T-helper 2 cell treated with Interferon-gamma antibody and Interleukin-4, amounts not matched to agents 100 ng/mL and 5 ng/mL, for 36 hours (primary cell): ENCODE data around the gene CTAGE9. TPM values are rescaled to one million over a fixed set of nuclear protein-coding genes. Genes with fewer than 3 reads are reported as not detected.
"Not testable (repeated sequence)": the region's sequence is repeated elsewhere in the genome, so short reads cannot be mapped to it uniquely, and the experiment has no call there.

Source experiments
- intact Hi-C: fragments of 100-400 bp; cut with micrococcal nuclease; formaldehyde crosslinking; loops from one replicate; pipeline ENCODE4 v1.15.1; 2023
- total RNA-seq: library from RNA; stranded (reverse); gene quantifications from 2 replicates; pipeline ENCODE4 v1.2.3, GENCODE V29; 2022

Gene CTAGE9
- total RNA-seq, 1 donor from 2014 or later = not detected

DNA sequence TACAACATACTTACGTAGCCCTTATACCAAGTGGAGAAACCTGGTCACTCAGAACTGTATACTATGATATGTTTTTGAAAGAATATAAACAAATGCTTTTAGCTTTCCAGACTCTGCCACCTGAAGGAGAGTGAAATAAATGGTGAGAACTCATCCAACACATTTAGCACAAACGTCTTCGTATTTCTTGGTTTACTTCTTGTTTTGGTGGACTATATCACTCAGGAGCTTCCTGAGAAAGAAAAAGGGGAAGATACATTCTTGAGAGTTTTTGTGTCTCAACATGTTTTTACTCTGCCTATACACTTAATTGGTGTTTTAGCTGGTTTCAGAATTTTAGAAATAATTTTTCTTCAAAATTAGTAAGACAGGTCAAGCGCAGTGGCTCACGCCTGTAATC, 19.4 kb upstream of the CTAGE9 start:
- intact Hi-C loops = no loop called here

DNA sequence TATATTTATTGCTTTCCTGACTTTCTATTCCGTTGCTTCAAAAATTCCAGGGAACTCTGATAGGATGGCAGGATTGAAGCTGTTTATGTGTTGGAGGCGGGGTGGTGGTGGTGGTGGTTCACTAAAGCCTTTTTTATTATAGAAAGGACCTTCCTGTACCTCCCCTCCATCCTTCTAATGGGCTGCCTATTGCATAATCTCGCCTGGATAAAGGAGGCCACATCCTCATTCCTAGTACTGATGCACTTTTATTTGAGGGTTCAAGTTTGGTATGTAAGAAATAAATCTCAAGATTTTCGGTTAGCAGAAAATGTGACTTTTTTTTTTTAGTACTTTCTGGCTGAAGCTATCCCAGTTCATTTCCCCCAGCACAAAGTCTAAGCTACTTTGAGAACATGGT, 18.7 kb upstream of the CTAGE9 start:
- intact Hi-C loops = no loop called here

DNA sequence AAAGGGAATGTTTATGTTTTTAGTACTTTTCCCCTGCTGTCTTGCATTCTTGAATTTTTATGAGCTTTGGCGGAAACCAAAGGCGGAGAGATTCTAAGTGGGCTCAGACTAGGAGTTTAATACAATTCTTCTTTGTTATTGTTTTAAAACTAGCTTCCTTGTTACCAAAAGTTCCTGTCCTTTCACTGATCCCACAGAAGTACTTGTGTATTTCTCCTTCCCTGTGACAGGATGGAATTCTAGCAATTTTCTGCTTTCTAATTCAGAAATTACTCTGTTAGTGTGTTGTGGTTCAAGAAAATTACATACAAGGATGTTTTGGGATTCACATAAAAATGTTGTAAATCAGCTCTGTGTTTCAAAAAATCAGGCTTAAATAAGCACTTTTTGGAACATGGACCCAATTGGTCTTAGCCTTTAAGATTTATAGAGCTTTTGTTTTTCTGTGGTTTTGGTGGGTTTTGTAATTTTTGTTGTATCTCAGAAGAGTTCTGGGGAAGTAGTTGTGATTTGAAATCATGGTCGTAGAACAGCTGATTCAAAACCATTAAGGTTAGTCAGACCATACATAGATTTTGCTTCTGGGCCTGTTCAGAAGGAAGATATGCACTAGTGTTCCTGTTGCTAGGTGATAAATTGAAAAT, 17.6 kb upstream of the CTAGE9 start:
- intact Hi-C loops = no loop called here

DNA sequence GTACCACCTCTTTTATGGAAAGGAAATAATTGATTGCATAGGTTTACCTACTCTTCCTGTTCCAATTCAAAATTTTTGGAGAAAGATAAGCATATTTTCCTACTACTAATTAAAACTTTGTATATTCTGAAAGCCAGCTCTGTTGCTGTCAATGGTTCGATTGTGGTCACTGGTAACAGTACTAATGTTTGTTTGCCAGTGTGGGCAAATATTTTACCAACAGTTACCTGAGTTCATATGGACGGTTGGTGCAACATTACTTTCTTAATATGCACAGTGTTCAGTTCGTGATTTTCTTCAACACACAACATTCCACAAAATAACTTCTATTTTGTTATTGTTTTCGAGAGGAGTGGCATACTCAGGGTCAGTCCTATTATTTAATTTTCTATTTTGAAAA, 17.1 kb upstream of the CTAGE9 start:
- intact Hi-C loops = no loop called here

DNA sequence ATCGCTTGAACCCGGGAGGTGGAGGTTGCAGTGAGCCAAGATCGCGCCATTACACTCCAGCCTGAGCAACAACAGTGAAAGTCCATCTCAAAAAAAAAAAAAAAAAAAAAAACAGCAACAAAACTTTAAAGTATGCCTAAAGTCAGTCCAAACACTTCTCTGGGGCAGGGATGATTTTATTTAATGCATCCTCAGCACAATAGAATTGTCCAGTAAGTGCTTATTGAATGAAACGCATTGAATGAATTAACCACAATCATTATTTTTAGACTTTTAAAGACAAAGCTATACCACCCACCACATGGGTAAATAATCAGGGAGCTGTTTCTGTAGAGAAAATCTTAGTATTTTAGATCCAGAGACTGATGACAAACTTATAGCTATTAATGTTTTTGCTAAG, 16.6 kb upstream of the CTAGE9 start:
- intact Hi-C loops = no loop called here

DNA sequence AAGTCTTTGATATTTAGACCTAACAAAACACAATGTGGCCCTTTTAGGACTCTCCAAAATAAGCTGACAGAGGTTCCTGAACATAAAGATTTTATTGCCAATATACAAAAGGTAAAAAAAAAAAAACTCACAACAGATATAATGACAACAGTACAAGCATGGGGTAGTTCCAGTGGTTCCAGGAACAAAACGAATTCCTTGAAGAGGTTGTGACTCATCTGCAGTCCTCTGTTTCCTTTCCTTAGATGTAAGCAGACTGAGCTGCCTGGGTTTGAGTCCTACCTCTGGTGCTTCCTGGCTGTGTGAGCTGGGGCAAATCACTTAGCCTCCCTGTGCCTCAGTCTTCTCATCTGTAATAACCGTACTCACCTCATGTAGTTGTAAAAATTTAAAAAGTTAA, 13.3 kb upstream of the CTAGE9 start:
- intact Hi-C loops = no loop called here

DNA sequence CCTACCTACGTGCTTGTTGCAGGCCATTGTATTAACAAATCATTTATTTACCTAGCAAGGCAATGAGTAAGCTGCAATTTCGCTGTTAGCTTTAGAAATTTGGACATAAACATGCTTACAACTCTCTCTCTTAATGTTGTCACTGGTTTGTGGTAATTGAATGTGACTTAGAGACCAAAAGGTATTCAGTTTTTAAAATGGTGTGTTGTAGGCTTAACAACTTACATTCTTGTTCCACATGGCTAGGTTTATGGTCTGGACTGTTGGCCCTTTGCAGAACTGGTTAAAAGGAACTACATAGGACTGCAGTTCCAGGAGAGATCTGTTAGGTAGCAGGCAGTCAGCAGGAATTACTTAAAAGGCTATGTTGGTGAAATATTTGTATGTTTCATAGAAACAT, 10.3 kb upstream of the CTAGE9 start:
- intact Hi-C loops = no loop called here

DNA sequence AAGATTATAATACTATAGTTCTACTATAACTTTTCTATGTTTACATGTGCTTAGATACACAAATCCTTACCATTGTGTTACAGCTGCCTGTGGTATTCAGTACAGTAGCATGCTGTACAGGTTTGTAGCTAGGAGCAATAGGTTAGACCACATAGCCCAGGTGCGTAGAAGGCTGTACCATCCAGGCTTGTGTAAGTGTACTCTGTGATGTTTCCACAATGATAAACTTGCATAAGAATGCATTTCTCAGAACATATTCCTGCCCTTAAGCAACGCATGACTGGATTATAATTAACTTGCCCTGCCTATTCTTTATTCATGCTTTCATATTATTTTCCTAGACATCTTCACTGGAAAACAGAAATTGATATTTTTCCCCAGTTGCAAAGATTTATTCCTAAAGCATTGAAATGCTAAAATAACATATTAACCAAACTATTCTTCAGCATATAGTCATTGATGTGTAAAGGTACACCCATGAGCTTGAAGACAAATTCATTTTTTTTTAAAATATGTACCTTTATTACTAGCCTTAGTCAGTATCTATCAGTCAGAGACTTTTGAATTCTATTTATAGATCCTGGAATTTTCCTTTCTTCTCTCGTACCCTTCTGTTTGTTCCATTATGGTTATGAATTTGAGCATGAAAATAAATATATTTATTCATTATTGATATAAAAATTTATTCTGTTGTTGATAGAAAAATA, 7.2 kb upstream of the CTAGE9 start:
- intact Hi-C loops = no loop called here

DNA sequence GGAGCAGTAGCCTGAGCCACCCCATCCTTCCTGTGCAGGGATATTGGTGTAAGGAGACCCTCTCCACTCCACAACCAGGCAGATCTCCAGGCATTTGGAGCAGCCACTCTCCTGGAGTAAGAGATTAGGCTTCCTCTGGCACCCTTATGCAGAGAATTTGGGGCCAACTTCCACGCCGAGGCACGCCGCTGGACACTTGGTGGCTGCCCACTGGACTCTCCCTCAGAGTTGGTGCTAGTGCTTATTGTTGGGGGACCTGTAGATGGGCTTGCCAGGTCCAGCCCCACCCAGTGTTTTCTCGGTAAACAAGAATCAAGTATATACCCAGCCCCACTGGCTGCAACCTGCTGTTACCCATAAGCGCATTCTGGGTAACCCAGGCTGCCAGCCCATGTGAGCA, 4.8 kb upstream of the CTAGE9 start:
- intact Hi-C loops = not testable (repeated sequence)

DNA sequence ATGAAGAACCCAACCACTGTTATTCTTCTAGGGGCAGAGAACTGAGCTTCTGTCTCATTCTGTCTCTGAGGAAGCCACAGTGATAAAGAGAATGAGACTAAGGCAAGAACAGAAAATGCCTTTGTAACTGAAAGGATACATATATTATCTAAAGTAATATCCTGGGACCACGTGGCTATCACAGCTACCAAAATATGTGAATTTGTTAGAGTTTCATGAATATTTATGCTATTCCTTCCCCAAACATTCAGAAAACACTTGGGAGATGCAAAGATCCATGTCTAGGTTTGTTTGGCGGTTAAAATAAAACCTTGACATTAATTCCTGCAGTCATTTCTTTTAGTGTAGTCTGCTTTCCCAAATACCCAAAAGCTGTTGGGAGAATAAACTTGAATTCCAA, 6.9 kb downstream of the CTAGE9 start:
- intact Hi-C loops = not testable (repeated sequence)

DNA sequence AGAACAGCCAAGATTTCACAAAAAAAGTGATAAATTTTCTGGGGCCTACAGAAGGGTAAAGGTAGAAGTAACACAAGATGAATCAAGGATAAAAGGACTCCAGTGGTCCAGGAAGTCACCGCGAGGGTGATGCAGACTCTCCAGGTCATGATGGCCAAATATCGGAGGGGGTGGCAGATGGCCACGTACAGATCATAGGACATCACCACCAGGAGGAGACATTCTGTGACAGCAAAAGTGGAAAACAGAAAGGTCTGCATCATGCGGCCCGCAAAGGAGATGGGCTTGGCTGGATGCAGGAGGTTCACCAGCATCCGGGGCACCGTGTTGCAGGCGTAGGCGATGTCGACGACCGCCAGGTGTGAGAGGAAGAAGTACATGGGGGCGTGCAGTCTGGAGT, 10.0 kb downstream of the CTAGE9 start:
- intact Hi-C loops = not testable (repeated sequence)

DNA sequence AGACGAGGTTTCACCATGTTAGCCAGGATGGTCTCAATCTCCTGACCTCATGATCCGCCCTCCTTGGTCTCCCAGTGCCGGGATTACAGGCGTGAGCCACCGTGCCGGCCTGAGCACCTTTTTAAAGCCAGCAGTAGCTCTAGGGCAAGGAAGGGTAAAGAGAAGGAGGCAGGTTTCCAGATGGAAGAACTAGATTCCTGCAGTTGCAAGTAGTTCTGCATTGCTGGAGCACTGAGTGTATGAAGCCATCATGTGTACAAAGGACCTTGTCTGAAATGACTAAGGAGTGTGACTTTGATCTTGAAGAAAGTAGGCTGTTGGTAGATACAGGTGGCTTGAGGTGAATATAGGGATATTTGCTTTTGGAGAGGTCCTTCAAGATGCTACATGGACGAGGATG, 13.9 kb downstream of the CTAGE9 start:
- intact Hi-C loops = loop anchor here (10.0 kb wide), 1 partner anchor 518 kb away; no protein-coding TSS in a partner anchor

DNA sequence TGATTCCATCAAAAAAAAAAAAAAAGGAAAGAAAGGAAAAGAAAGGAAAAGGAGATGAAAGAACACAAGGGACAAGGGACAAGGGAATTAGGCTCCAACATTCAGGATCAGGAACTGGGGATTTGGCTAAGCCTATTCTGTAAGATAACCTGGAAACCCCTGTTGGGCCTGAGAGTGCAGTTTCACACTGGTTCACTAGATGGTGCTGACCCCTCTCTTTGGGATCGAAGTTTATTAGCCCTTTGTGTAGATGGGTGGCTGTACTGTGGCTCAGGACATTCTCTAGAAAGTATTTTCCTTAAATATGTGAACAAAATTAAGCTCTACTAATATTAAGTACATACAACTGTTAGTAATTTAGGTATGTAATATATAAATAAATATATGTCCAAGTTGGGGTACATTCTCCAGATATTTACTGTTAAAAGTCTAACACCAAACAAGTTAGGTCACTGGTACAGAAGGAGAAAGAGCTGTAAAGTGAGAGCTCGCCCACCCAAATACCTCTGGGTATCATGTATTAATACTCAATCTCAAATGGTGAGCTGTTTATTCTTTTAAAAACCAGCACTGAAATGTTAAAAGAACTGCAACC, 15.9 kb downstream of the CTAGE9 start:
- intact Hi-C loops = loop anchor here (1.0 to 10.0 kb wide), 2 partner anchors 215 to 520 kb away; no protein-coding TSS in a partner anchor

DNA sequence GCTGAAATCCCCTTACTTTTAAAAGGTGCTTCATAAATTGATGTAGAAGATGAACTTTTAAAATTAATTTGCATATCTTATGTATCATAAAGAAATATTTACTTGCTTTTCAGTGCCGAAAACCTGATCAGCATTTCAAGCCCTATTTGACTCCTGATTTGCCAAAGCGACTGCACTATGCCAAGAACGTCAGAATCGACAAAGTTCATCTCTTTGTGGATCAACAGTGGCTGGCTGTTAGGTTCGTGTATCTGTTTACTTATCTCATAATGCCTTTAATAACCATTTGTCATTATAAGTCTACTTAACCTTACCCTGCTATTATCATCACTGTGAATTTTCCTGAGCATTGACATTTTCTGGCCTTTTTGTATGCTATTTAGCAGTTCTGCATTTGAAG, 17.4 kb downstream of the CTAGE9 start:
- intact Hi-C loops = loop anchor here (10.0 kb wide), 1 partner anchor 521 kb away; no protein-coding TSS in a partner anchor

DNA sequence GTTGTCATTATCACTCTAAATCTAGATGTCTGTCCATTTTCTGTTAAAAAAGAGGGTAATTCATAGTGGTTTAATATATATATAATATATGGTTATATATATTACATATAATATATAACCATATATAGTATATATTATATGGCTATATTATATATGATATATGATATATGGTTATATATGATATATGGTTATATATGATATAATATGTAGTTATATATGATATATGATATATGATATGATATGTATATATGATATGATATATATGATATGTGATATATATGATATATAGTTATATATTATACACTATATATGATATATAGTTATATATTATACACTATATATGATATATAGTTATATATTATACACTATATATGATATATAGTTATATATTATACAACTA, 18.2 kb downstream of the CTAGE9 start:
- intact Hi-C loops = loop anchor here (10.0 kb wide), 1 partner anchor 522 kb away; no protein-coding TSS in a partner anchor

DNA sequence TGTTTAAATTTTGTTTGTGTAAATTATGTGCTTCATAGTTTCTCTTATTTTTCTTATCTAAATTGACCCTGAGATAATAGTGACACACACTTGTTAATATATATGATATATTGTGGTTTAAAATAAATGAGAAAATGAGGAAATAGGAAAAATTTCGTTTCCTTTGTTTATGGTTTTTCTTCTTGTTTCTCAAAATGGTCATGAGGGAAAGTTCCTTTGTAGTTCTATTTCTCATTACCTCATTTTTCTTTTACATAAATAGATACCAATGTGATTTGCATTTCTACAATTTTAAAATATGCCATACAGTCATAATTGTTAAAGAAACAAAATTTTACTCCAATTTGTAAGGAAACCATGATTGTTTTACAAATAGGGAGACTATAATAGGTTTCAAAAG, 18.8 kb downstream of the CTAGE9 start:
- intact Hi-C loops = loop anchor here (10.0 kb wide), 1 partner anchor 523 kb away; no protein-coding TSS in a partner anchor

DNA sequence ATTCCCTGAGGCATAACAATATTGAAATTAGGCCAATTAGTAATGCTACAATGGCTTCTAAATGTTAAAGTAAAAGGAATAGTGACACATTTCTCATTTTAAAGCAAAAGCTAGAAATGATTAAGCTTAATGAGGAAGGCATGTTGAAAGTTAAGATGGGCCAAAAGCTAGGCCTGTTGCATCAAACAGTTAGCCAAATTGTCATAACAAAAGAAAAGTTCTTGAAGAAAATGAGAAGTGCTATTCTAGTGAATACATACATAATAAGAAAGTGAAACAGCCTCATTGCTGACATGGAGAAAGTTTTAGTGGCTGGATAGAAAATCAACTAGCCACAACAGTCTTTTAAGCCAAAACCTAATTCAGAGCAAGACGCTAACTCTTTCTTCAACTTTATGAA, 22.5 kb downstream of the CTAGE9 start:
- intact Hi-C loops = loop anchor here (1.0 to 5.0 kb wide), 3 partner anchors 119 to 489 kb away; partner anchors contain the start of gene ENPP1

DNA sequence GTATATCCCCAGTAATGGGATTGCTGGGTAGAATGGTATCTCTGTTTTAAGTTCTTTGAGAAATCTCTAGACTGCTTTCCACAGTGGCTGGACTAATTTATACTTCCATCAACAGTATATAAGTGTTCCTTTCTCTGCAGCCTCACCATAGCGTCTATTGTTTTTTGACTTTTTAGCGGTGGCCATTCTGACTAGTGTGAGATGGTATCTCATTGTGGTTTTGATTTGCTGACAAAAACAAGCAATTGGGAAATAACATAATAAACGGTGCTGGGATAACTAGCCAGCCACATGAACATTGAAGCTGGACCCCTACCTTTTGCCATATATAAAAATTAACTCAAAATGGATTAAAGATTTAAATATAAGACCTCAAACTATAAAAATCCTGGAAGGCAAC, 23.8 kb downstream of the CTAGE9 start:
- intact Hi-C loops = loop anchor here (5.0 kb wide), 1 partner anchor 120 kb away; the partner anchor contains the start of gene ENPP1

DNA sequence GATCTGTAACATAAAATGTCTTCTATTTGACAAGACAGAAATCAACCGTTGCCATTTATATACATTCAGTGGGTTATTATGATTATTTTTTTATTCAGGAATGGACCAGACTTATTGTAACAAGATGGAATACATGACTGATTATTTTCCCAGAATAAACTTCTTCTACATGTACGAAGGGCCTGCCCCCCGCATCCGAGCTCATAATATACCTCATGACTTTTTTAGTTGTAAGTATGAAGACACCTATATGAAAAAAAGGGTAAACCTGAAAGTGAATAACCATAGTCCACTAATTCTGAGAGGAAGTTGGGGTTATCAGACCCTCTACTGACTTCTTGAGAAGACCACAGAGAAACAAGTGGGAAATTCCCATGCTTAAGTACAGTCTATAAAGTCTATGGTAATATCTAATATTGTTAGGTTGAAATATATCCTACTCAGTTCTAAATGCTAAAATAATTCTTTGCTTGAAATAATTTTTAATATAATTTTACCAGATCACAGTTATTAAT, 25.5 kb downstream of the CTAGE9 start:
- intact Hi-C loops = loop anchor here (5.0 kb wide), 1 partner anchor 122 kb away; the partner anchor contains the start of gene ENPP1

DNA sequence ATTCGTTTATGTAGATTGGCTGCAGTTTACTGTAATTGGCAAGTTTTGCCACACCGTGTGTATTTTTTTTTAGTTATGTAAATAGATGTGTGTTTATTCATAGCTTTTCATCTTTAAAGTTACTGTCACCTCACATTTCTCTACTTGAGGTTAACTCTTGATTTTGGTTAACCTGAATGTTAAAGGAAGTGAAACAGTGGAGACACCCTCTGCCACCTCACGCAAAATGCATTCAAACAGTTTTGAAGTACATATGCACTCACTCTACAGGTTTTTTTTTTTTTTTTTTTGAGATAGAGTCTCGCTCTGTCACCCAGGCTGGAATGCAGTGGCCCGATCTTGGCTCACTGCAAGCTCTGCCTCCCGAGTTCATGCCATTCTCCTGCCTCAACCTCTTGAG, 27.3 kb downstream of the CTAGE9 start:
- intact Hi-C loops = loop anchor here (1.0 kb wide), 1 partner anchor 55 kb away; the partner anchor contains the start of gene MED23

DNA sequence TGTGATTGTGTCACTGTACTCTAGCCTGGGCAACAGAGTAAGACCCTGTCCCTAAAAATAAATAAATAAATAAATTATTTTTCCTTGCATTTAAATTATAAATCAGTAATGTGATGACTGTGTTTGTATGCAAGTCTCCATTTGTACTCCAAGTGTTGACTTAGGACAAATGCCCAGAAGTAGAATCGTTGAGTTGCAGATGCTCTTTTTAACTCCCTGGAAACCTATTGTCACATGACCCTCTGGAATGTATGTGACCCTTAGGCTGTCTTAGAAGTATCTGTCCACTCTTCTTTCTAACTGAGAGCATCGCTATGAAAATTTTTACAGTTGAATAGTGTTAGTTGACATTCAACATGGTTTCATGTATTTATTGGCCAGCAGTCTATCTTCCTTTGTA, 28.4 kb downstream of the CTAGE9 start:
- intact Hi-C loops = no loop called here

DNA sequence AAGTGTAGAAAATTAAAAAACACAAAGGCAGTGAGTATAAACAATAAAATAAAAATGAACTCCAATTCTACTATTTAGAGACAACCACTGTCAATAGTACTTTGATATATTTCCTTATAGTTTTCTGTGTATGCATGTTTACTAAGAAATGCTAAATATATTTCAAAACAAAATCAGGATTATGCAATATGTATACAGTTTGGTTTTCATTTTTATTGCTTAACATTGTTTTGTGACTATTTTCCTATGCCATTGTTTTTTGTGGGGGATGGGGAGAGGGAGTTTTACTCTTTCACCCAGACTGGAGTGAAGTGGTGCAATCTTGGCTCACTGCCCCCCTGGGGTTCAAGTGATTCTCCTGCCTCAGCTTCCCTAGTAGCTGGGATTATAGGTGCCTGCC, 29.2 kb downstream of the CTAGE9 start:
- intact Hi-C loops = no loop called here
